CD4-positive, alpha-beta memory T cell (primary cell): Measurements from ENCODE around the gene ZSCAN26. TPM values are rescaled to one million over a fixed set of nuclear protein-coding genes. Genes with fewer than 3 reads are reported as not detected.
"Not testable (repeated sequence)": the region's sequence is repeated elsewhere in the genome, so short reads cannot be mapped to it uniquely, and the experiment has no call there.

Source experiments
- CTCF ChIA-PET: fragments of 350-600 bp; sonication (Branson Sonifier 250); formaldehyde crosslinking; loops from one replicate; lab custom pipeline; 2021; ENCODE audit warnings: inconsistent platforms; ENCODE audit not compliant: partially characterized antibody; lab: Charles Lee
- POLR2A ChIA-PET: fragments of 350-600 bp; sonication (Branson Sonifier 250); formaldehyde crosslinking; loops from one replicate; lab custom pipeline; 2021; ENCODE audit not compliant: partially characterized antibody; lab: Charles Lee
- DNase-seq, 5 donors: peaks; one replicate each; pipeline versions ENCODE4 v3.0.0 to v3.0.0-alpha.2; 2020 to 2022; ENCODE audit warnings: mixed read lengths in 1 of 5
- H3K27ac ChIP-seq: one replicate; pipeline ENCODE4 v1.7.0; 2013; ENCODE audit warnings: low read depth, low read length
- H3K27me3 ChIP-seq: 2 replicates; pipeline ENCODE4 v1.7.0; 2013; ENCODE audit warnings: mild to moderate bottlenecking, low read length, moderate library complexity; ENCODE audit not compliant: insufficient read depth
- H3K36me3 ChIP-seq: 2 replicates; pipeline ENCODE4 v1.7.0; 2013; ENCODE audit warnings: mild to moderate bottlenecking, low read length, moderate library complexity; ENCODE audit not compliant: insufficient read depth
- H3K4me1 ChIP-seq: 2 replicates; pipeline ENCODE4 v1.7.0; 2013; ENCODE audit warnings: mild to moderate bottlenecking, low read length, moderate library complexity; ENCODE audit not compliant: insufficient read depth
- H3K4me3 ChIP-seq, 2 donors: one replicate each; pipeline ENCODE4 v1.7.0; 2013; ENCODE audit warnings: low read length in 2 of 2, mild to moderate bottlenecking in 1 of 2
- H3K9me3 ChIP-seq, 2 donors: one replicate each; pipeline ENCODE4 v1.7.0; 2013; ENCODE audit warnings: low read length in 2 of 2, control low read depth in 1 of 2; ENCODE audit not compliant: control insufficient read depth in 1 of 2
- H3K27ac Mint-ChIP-seq, 7 donors: one replicate each; pipeline ENCODE4 v1.8.0; 2020 to 2021; ENCODE audit warnings: mixed read lengths in 7 of 7, mild to moderate bottlenecking in 6 of 7, inconsistent platforms in 3 of 7, moderate library complexity in 3 of 7
- H3K27me3 Mint-ChIP-seq, 2 donors: one replicate each; pipeline ENCODE4 v1.8.0; 2020 to 2021; ENCODE audit warnings: mixed read lengths in 2 of 2
- H3K36me3 Mint-ChIP-seq, 2 donors: one replicate each; pipeline ENCODE4 v1.8.0; 2020 to 2021; ENCODE audit warnings: mixed read lengths in 2 of 2, inconsistent platforms in 1 of 2, mild to moderate bottlenecking in 1 of 2
- H3K4me1 Mint-ChIP-seq, 4 donors: one replicate each; pipeline ENCODE4 v1.8.0; 2020 to 2021; ENCODE audit warnings: mixed read lengths in 4 of 4, mild to moderate bottlenecking in 1 of 4
- H3K4me3 Mint-ChIP-seq, 8 donors: one replicate each; pipeline ENCODE4 v1.8.0; 2020 to 2021; ENCODE audit warnings: mixed read lengths in 8 of 8, mild to moderate bottlenecking in 7 of 8, moderate library complexity in 6 of 8, inconsistent platforms in 3 of 8
- H3K9me3 Mint-ChIP-seq, 8 donors: one replicate each; pipeline ENCODE4 v1.8.0; 2020 to 2021; ENCODE audit warnings: mixed read lengths in 8 of 8, mild to moderate bottlenecking in 5 of 8, inconsistent platforms in 3 of 8, moderate library complexity in 1 of 8
- intact Hi-C: fragments of 100-400 bp; cut with micrococcal nuclease; formaldehyde crosslinking; loops from one replicate; pipeline ENCODE4 v1.15.1; 2023
- polyA plus RNA-seq, 2 donors: library from polyadenylated mRNA; unstranded; fragments of 300-500 nt; fragmentation: Illumina TruSeq; gene quantifications; one replicate each; pipeline ENCODE4 v1.2.3, GENCODE V29; 2021
- total RNA-seq, 2 experiments: library from RNA; stranded (reverse); gene quantifications; one replicate each; pipeline ENCODE4 v1.2.3, GENCODE V29; 2021

Gene ZSCAN26
- total and polyA plus RNA-seq, 4 experiments from 2014 or later: 13.1 to 26.5 (median 18.8) TPM

GRCh38 chr6:28291573-28291972 is 24.6 kb downstream of the ZSCAN26 start:
- Mint-ChIP-seq H3K27me3 (peaks cover 0 to 9% of the 10 kb centered on the region in 2 donors), H3K4me3 (no peak overlapping the region), H3K9me3 (no peaks in the 10 kb centered on the region), H3K4me1 (no peaks in the 10 kb centered on the region), H3K27ac (no peak overlapping the region), H3K36me3 (peaks cover 0 to 20% of the 10 kb centered on the region in 2 donors)
- ChIA-PET CTCF (no interaction called here), POLR2A (no interaction called here)
- intact Hi-C loops: no loop called here
- H3K4me3 ChIP-seq: no peak overlapping the region
- no peaks in the 10 kb centered on the region for H3K36me3 ChIP-seq
- DNase-seq: no peak
- H3K27me3 ChIP-seq: no peaks in the 10 kb centered on the region
- H3K27ac ChIP-seq: no peak overlapping the region
- no peaks in the 10 kb centered on the region for H3K4me1 ChIP-seq
- H3K9me3 ChIP-seq: no peaks in the 10 kb centered on the region

GRCh38 chr6:28295326-28295725 is 28.4 kb downstream of the ZSCAN26 start:
- no peaks in the 10 kb centered on the region for H3K9me3 Mint-ChIP-seq
- no peaks in the 10 kb centered on the region for H3K4me1 Mint-ChIP-seq
- H3K4me3 Mint-ChIP-seq: no peak overlapping the region
- H3K4me3 ChIP-seq: no peak overlapping the region
- POLR2A ChIA-PET: no interaction called here
- peaks cover 0 to 7% of the 10 kb centered on the region in 2 donors for H3K36me3 Mint-ChIP-seq
- H3K27me3 Mint-ChIP-seq: peaks cover 0 to 3% of the 10 kb centered on the region in 2 donors
- H3K36me3 ChIP-seq: no peaks in the 10 kb centered on the region
- H3K4me1 ChIP-seq: no peaks in the 10 kb centered on the region
- H3K27ac Mint-ChIP-seq: no peak overlapping the region
- no peak overlapping the region for H3K27ac ChIP-seq
- no peaks in the 10 kb centered on the region for H3K9me3 ChIP-seq
- no peak for DNase-seq
- H3K27me3 ChIP-seq: no peaks in the 10 kb centered on the region
- intact Hi-C loops: no loop called here
- CTCF ChIA-PET: no interaction called here

GRCh38 chr6:28296520-28297060 is 29.6 kb downstream of the ZSCAN26 start:
- intact Hi-C loops: no loop called here
- ChIA-PET CTCF (no interaction called here), POLR2A (no interaction called here)
- Histone ChIP-seq H3K9me3 (no peaks in the 10 kb centered on the region), H3K4me1 (no peaks in the 10 kb centered on the region), H3K36me3 (no peaks in the 10 kb centered on the region), H3K27me3 (no peaks in the 10 kb centered on the region), H3K27ac (no peak overlapping the region), H3K4me3 (no peak overlapping the region)
- Mint-ChIP-seq H3K36me3 (peaks cover 0 to 4% of the 10 kb centered on the region in 2 donors), H3K9me3 (no peaks in the 10 kb centered on the region), H3K4me1 (no peaks in the 10 kb centered on the region), H3K4me3 (no peak overlapping the region), H3K27me3 (peaks cover 0 to 3% of the 10 kb centered on the region in 2 donors), H3K27ac (no peak overlapping the region)
- no peak for DNase-seq

- Histone ChIP-seq H3K4me3 (peak overlapping the region in 1 of 2 donors; percentile 26), H3K4me1 (peaks cover 15% of the 10 kb centered on the region), H3K27me3 (no peaks in the 10 kb centered on the region), H3K9me3 (no peaks in the 10 kb centered on the region), H3K36me3 (no peaks in the 10 kb centered on the region), H3K27ac (no peak overlapping the region)
- H3K36me3 Mint-ChIP-seq: peaks cover 0 to 4% of the 10 kb centered on the region in 2 donors
- POLR2A ChIA-PET: no interaction called here
- H3K27me3 Mint-ChIP-seq: peaks cover 0 to 5% of the 10 kb centered on the region in 2 donors
- DNase-seq: no peak
- CTCF ChIA-PET: no interaction called here
- H3K4me3 Mint-ChIP-seq: peak overlapping the region; percentile 6 to 68 (median 39)
- H3K9me3 Mint-ChIP-seq: peaks cover 0 to 3% (median 0%) of the 10 kb centered on the region in 8 donors
- H3K27ac Mint-ChIP-seq: peak overlapping the region in 4 of 7 donors; percentile 5 to 53 (median 20)
- intact Hi-C loops: no loop called here
- peaks cover 11 to 16% (median 14%) of the 10 kb centered on the region in 4 donors for H3K4me1 Mint-ChIP-seq
Observed at GRCh38 chr6:28303570-28303969, 36.6 kb downstream of the ZSCAN26 start.

GRCh38 chr6:28306363-28306762 is 39.4 kb downstream of the ZSCAN26 start:
- H3K27ac ChIP-seq, H3K36me3 Mint-ChIP-seq, intact Hi-C loops, DNase-seq, H3K9me3 Mint-ChIP-seq, H3K27me3 ChIP-seq, H3K36me3 ChIP-seq, CTCF ChIA-PET, POLR2A ChIA-PET, H3K4me3 ChIP-seq, H3K27ac Mint-ChIP-seq, H3K27me3 Mint-ChIP-seq, H3K9me3 ChIP-seq, H3K4me3 Mint-ChIP-seq: not testable (repeated sequence)
- peaks cover 15% of the 10 kb centered on the region for H3K4me1 ChIP-seq
- peaks cover 11 to 16% (median 14%) of the 10 kb centered on the region in 4 donors for H3K4me1 Mint-ChIP-seq

- CTCF ChIA-PET: no interaction called here
- Mint-ChIP-seq H3K27ac (no peak overlapping the region), H3K36me3 (peaks cover 0 to 3% of the 10 kb centered on the region in 2 donors), H3K9me3 (peaks cover 0 to 3% (median 0%) of the 10 kb centered on the region in 8 donors), H3K27me3 (peaks cover 20 to 28% of the 10 kb centered on the region in 2 donors), H3K4me1 (no peaks in the 10 kb centered on the region), H3K4me3 (no peak overlapping the region)
- no peak for DNase-seq
- Histone ChIP-seq H3K36me3 (no peaks in the 10 kb centered on the region), H3K27ac (no peak overlapping the region), H3K27me3 (peaks cover 3% of the 10 kb centered on the region), H3K4me3 (no peak overlapping the region), H3K9me3 (no peaks in the 10 kb centered on the region), H3K4me1 (no peaks in the 10 kb centered on the region)
- intact Hi-C loops: no loop called here
- POLR2A ChIA-PET: no interaction called here
Observed at GRCh38 chr6:28311139-28311823, 44.3 kb downstream of the ZSCAN26 start.

GRCh38 chr6:28312939-28313338 is 46.0 kb downstream of the ZSCAN26 start:
- Histone ChIP-seq H3K4me1 (no peaks in the 10 kb centered on the region), H3K4me3 (no peak overlapping the region), H3K27me3 (peaks cover 3% of the 10 kb centered on the region), H3K9me3 (no peaks in the 10 kb centered on the region), H3K27ac (no peak overlapping the region), H3K36me3 (no peaks in the 10 kb centered on the region)
- Mint-ChIP-seq H3K27ac (no peak overlapping the region), H3K4me3 (no peak overlapping the region), H3K4me1 (no peaks in the 10 kb centered on the region), H3K36me3 (peaks cover 0 to 3% of the 10 kb centered on the region in 2 donors), H3K9me3 (peaks cover 0 to 2% (median 0%) of the 10 kb centered on the region in 8 donors), H3K27me3 (peaks cover 25 to 30% of the 10 kb centered on the region in 2 donors)
- POLR2A ChIA-PET: no interaction called here
- intact Hi-C loops: loop anchor here (2.0 kb wide), 1 partner anchor 72 kb away; no protein-coding TSS in a partner anchor
- DNase-seq: no peak
- CTCF ChIA-PET: interaction anchor here (0.7 kb wide), 2 partner anchors 61 to 168 kb away, joined by 3 read pairs; partner anchors contain the start of gene ZKSCAN4
